DND-41 (cell line): ENCODE data around the gene CDC25A.

Experiments used
- EZH2 ChIP-seq: IDR thresholded peaks from 3 replicates; pipeline ENCODE4 v1.6.1; 2012; ENCODE audit warnings: borderline replicate concordance, low read depth, mild to moderate bottlenecking, moderate library complexity, low read length, inconsistent platforms; ENCODE audit not compliant: severe bottlenecking
- TF ChIP-seq, protein P1 (sequence below): IDR thresholded peaks from 2 replicates; pipeline ENCODE4 v1.5.1; 2012; ENCODE audit warnings: borderline replicate concordance, low read length, moderate library complexity, mild to moderate bottlenecking; ENCODE audit not compliant: poor library complexity, severe bottlenecking; ENCODE audit errors: extremely low read depth

DNA sequence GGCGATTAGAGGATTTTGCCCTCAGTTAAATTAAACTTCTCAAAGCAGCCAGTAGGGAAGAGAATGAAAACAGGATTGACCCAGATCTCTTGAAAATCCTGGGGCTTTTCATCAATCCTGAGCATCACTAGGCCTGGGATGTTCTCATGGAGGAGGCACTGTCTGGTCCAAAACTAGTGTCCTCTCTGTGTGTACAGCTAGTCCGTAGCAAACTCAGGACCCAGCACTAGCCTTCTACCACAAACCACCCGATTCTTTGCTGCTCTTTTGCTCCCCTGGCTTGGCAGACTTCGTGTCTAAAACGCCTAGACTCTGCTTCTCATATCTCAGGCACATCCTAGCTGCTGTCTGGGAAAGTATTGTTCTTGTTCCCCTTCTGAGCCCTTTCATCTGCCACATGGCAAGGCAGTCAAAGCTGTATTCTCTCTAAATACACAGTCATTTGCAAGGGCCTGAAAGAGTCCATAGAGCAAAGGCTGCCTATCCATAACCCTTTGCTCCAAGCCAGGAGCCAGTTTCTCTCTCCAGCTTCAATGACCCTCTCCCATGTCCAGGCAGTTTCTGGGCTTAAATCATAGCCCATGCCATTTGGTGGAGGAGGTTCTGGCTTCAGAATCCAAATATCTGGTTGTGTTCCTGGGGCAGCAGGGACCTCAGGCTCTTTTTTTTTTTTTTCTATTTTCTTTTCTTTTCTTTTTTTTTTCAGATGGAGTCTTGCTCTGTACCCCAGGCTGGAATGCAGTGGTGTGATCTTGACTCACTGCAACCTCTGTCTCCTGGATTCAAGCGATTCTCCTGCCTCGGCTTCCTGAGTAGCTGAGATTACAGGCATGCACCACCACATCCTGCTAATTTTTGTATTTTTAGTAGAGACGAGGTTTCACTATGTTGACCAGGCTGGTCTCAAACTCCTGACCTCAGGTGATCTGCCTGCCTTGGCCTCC is 52.4 kb downstream of the CDC25A start:
- TF ChIP-seq, protein P1, sequence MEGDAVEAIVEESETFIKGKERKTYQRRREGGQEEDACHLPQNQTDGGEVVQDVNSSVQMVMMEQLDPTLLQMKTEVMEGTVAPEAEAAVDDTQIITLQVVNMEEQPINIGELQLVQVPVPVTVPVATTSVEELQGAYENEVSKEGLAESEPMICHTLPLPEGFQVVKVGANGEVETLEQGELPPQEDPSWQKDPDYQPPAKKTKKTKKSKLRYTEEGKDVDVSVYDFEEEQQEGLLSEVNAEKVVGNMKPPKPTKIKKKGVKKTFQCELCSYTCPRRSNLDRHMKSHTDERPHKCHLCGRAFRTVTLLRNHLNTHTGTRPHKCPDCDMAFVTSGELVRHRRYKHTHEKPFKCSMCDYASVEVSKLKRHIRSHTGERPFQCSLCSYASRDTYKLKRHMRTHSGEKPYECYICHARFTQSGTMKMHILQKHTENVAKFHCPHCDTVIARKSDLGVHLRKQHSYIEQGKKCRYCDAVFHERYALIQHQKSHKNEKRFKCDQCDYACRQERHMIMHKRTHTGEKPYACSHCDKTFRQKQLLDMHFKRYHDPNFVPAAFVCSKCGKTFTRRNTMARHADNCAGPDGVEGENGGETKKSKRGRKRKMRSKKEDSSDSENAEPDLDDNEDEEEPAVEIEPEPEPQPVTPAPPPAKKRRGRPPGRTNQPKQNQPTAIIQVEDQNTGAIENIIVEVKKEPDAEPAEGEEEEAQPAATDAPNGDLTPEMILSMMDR, result no peak
- TF ChIP-seq EZH2, result no peak
